Activated naive CD4-positive, alpha-beta T cell treated with anti-CD3 and anti-CD28 coated beads, Interleukin-2, amount 10 ng/mL, durations not matched to agents 7 days and 5 days (primary cell): Measurements from ENCODE around the gene DCPS.

ENCODE experiments used
- CTCF ChIA-PET: fragments of 350-600 bp; sonication (Branson Sonifier 250); formaldehyde crosslinking; loops from one replicate; lab custom pipeline; 2021; ENCODE audit warnings: antibody characterized with exemption; lab: Charles Lee
- DNase-seq: peaks from one replicate; pipeline ENCODE4 v3.0.0-alpha.2; 2020
- H3K27ac Mint-ChIP-seq: one replicate; pipeline ENCODE4 v1.8.0; 2021; ENCODE audit warnings: mild to moderate bottlenecking, moderate library complexity, mixed read lengths
- H3K27me3 Mint-ChIP-seq: one replicate; pipeline ENCODE4 v1.8.0; 2021; ENCODE audit warnings: mild to moderate bottlenecking, mixed read lengths
- H3K36me3 Mint-ChIP-seq: one replicate; pipeline ENCODE4 v1.8.0; 2021; ENCODE audit warnings: mixed read lengths
- H3K4me1 Mint-ChIP-seq: one replicate; pipeline ENCODE4 v1.8.0; 2021; ENCODE audit warnings: mixed read lengths
- H3K4me3 Mint-ChIP-seq: one replicate; pipeline ENCODE4 v1.8.0; 2021; ENCODE audit warnings: mild to moderate bottlenecking, moderate library complexity, mixed read lengths
- H3K9me3 Mint-ChIP-seq: one replicate; pipeline ENCODE4 v1.8.0; 2021; ENCODE audit warnings: mixed read lengths

DCPS gene

GRCh38 chr11:126279191-126279590 is 24.7 kb upstream of the DCPS start:
- peaks cover 43% of the 10 kb centered on the region for H3K4me1 Mint-ChIP-seq
- H3K27me3 Mint-ChIP-seq: no peaks in the 10 kb centered on the region
- peaks cover 41% of the 10 kb centered on the region for H3K36me3 Mint-ChIP-seq
- CTCF ChIA-PET: no interaction called here
- H3K9me3 Mint-ChIP-seq: no peaks in the 10 kb centered on the region
- H3K4me3 Mint-ChIP-seq: no peak overlapping the region
- peak overlapping the region; percentile 77 for H3K27ac Mint-ChIP-seq
- DNase-seq: no peak

- Mint-ChIP-seq H3K4me1 (peaks cover 54% of the 10 kb centered on the region), H3K4me3 (no peak overlapping the region), H3K27me3 (no peaks in the 10 kb centered on the region), H3K27ac (peak overlapping the region; percentile 88), H3K36me3 (peaks cover 32% of the 10 kb centered on the region), H3K9me3 (no peaks in the 10 kb centered on the region)
- peak; percentile 39 for DNase-seq
- CTCF ChIA-PET: interaction anchor here (1.2 to 1.4 kb wide), 2 partner anchors 8 to 39 kb away, joined by 3 read pairs; no protein-coding TSS in a partner anchor
These were observed 23.3 kb upstream of the DCPS start for GRCh38 chr11:126280595-126280994.

- Mint-ChIP-seq H3K4me3 (no peak overlapping the region), H3K36me3 (peaks cover 27% of the 10 kb centered on the region), H3K4me1 (peaks cover 54% of the 10 kb centered on the region), H3K9me3 (no peaks in the 10 kb centered on the region), H3K27me3 (no peaks in the 10 kb centered on the region), H3K27ac (no peak overlapping the region)
- CTCF ChIA-PET: interaction anchor here (0.6 to 1.4 kb wide), 3 partner anchors 9 to 38 kb away, joined by 3 read pairs; no protein-coding TSS in a partner anchor
- DNase-seq: no peak
These were observed 22.6 kb upstream of the DCPS start for GRCh38 chr11:126281245-126281644.

GRCh38 chr11:126281666-126282175 is 22.1 kb upstream of the DCPS start:
- H3K9me3 Mint-ChIP-seq: no peaks in the 10 kb centered on the region
- H3K36me3 Mint-ChIP-seq: peaks cover 28% of the 10 kb centered on the region
- no peak for DNase-seq
- peak overlapping the region; percentile 95 for H3K4me3 Mint-ChIP-seq
- H3K27me3 Mint-ChIP-seq: no peaks in the 10 kb centered on the region
- CTCF ChIA-PET: interaction anchor here (0.6 to 1.4 kb wide), 2 partner anchors 9 to 11 kb away, joined by 3 read pairs; no protein-coding TSS in a partner anchor
- peaks cover 54% of the 10 kb centered on the region for H3K4me1 Mint-ChIP-seq
- peak overlapping the region; percentile 93 for H3K27ac Mint-ChIP-seq

GRCh38 chr11:126282361-126282735 is 21.5 kb upstream of the DCPS start:
- CTCF ChIA-PET: no interaction called here
- H3K4me1 Mint-ChIP-seq: peaks cover 57% of the 10 kb centered on the region
- H3K27ac Mint-ChIP-seq: peak overlapping the region; percentile 93
- peak overlapping the region; percentile 95 for H3K4me3 Mint-ChIP-seq
- no peaks in the 10 kb centered on the region for H3K27me3 Mint-ChIP-seq
- peak; percentile 63 for DNase-seq
- H3K36me3 Mint-ChIP-seq: peaks cover 29% of the 10 kb centered on the region
- no peaks in the 10 kb centered on the region for H3K9me3 Mint-ChIP-seq

GRCh38 chr11:126282736-126283591 is 20.9 kb upstream of the DCPS start, which contains the start of gene TIRAP:
Gene TIRAP, plus strand, starts transcription at chr11:126283093. Its CDS starts 7,802 bp downstream, at chr11:126290895.
- peaks cover 57% of the 10 kb centered on the region for H3K4me1 Mint-ChIP-seq
- peak; percentile 79 for DNase-seq
- no peaks in the 10 kb centered on the region for H3K27me3 Mint-ChIP-seq
- H3K4me3 Mint-ChIP-seq: peak within 1 kb of the TSS; percentile 95
- peak within 1 kb of the TSS; percentile 93 for H3K27ac Mint-ChIP-seq
- H3K36me3 Mint-ChIP-seq: peaks cover 23% of the 10 kb centered on the region
- H3K9me3 Mint-ChIP-seq: no peaks in the 10 kb centered on the region
- CTCF ChIA-PET: no interaction called here

- no peaks in the 10 kb centered on the region for H3K9me3 Mint-ChIP-seq
- peaks cover 50% of the 10 kb centered on the region for H3K4me1 Mint-ChIP-seq
- no peak overlapping the region for H3K27ac Mint-ChIP-seq
- peak overlapping the region; percentile 51 for H3K4me3 Mint-ChIP-seq
- no peaks in the 10 kb centered on the region for H3K27me3 Mint-ChIP-seq
- peak; percentile 56 for DNase-seq
- peaks cover 16% of the 10 kb centered on the region for H3K36me3 Mint-ChIP-seq
- CTCF ChIA-PET: interaction anchor here (1.3 kb wide), 1 partner anchor 342 kb away, joined by 3 read pairs; no protein-coding TSS in a partner anchor
These were observed 19.0 kb upstream of the DCPS start for GRCh38 chr11:126284829-126285228.

GRCh38 chr11:126288237-126288636 is 15.6 kb upstream of the DCPS start:
- Mint-ChIP-seq H3K4me3 (no peak overlapping the region), H3K27ac (no peak overlapping the region), H3K27me3 (no peaks in the 10 kb centered on the region), H3K9me3 (no peaks in the 10 kb centered on the region), H3K4me1 (peaks cover 22% of the 10 kb centered on the region), H3K36me3 (peaks cover 31% of the 10 kb centered on the region)
- CTCF ChIA-PET: interaction anchor here (0.9 to 1.1 kb wide), 2 partner anchors 22 to 193 kb away, joined by 3 read pairs; no protein-coding TSS in a partner anchor
- no peak for DNase-seq

GRCh38 chr11:126290887-126291286 is 13.0 kb upstream of the DCPS start:
- CTCF ChIA-PET: no interaction called here
- H3K27ac Mint-ChIP-seq: no peak overlapping the region
- no peak for DNase-seq
- H3K36me3 Mint-ChIP-seq: peaks cover 37% of the 10 kb centered on the region
- H3K4me1 Mint-ChIP-seq: peaks cover 3% of the 10 kb centered on the region
- no peak overlapping the region for H3K4me3 Mint-ChIP-seq
- H3K27me3 Mint-ChIP-seq: no peaks in the 10 kb centered on the region
- H3K9me3 Mint-ChIP-seq: no peaks in the 10 kb centered on the region

- no peak for DNase-seq
- peaks cover 41% of the 10 kb centered on the region for H3K36me3 Mint-ChIP-seq
- no peaks in the 10 kb centered on the region for H3K27me3 Mint-ChIP-seq
- H3K4me1 Mint-ChIP-seq: peaks cover 2% of the 10 kb centered on the region
- no peaks in the 10 kb centered on the region for H3K9me3 Mint-ChIP-seq
- H3K4me3 Mint-ChIP-seq: no peak overlapping the region
- no peak overlapping the region for H3K27ac Mint-ChIP-seq
- CTCF ChIA-PET: interaction anchor here (0.9 to 1.2 kb wide), 2 partner anchors 13 to 17 kb away, joined by 3 read pairs; no protein-coding TSS in a partner anchor
These were observed 10.1 kb upstream of the DCPS start for GRCh38 chr11:126293726-126294125.

GRCh38 chr11:126297004-126297403 is 6.9 kb upstream of the DCPS start:
- CTCF ChIA-PET: no interaction called here
- peaks cover 30% of the 10 kb centered on the region for H3K36me3 Mint-ChIP-seq
- no peaks in the 10 kb centered on the region for H3K9me3 Mint-ChIP-seq
- no peak for DNase-seq
- H3K27ac Mint-ChIP-seq: no peak overlapping the region
- H3K4me1 Mint-ChIP-seq: peaks cover 2% of the 10 kb centered on the region
- no peaks in the 10 kb centered on the region for H3K27me3 Mint-ChIP-seq
- no peak overlapping the region for H3K4me3 Mint-ChIP-seq

- H3K27ac Mint-ChIP-seq: peak overlapping the region; percentile 94
- no peak for DNase-seq
- H3K27me3 Mint-ChIP-seq: no peaks in the 10 kb centered on the region
- no peaks in the 10 kb centered on the region for H3K9me3 Mint-ChIP-seq
- peaks cover 27% of the 10 kb centered on the region for H3K36me3 Mint-ChIP-seq
- H3K4me3 Mint-ChIP-seq: peak overlapping the region; percentile 76
- CTCF ChIA-PET: no interaction called here
- peaks cover 37% of the 10 kb centered on the region for H3K4me1 Mint-ChIP-seq
These were observed 706 bp downstream of the DCPS start for GRCh38 chr11:126304457-126305075.

- H3K27me3 Mint-ChIP-seq: no peaks in the 10 kb centered on the region
- peak overlapping the region; percentile 80 for H3K27ac Mint-ChIP-seq
- H3K36me3 Mint-ChIP-seq: peaks cover 35% of the 10 kb centered on the region
- CTCF ChIA-PET: interaction anchor here (0.7 to 1.4 kb wide), 3 partner anchors 13 to 175 kb away, joined by 3 to 5 read pairs (median 4); no protein-coding TSS in a partner anchor
- H3K9me3 Mint-ChIP-seq: no peaks in the 10 kb centered on the region
- H3K4me3 Mint-ChIP-seq: peak overlapping the region; percentile 57
- DNase-seq: peak; percentile 42
- peaks cover 46% of the 10 kb centered on the region for H3K4me1 Mint-ChIP-seq
These were observed 1.8 kb downstream of the DCPS start for GRCh38 chr11:126305699-126306098.

- Mint-ChIP-seq H3K27ac (no peak overlapping the region), H3K36me3 (peaks cover 39% of the 10 kb centered on the region), H3K4me1 (peaks cover 46% of the 10 kb centered on the region), H3K27me3 (no peaks in the 10 kb centered on the region), H3K4me3 (no peak overlapping the region), H3K9me3 (no peaks in the 10 kb centered on the region)
- CTCF ChIA-PET: interaction anchor here (0.9 to 1.6 kb wide), 5 partner anchors 8 to 136 kb away, joined by 3 to 4 read pairs (median 4); no protein-coding TSS in a partner anchor
- DNase-seq: peak; percentile 42
These were observed 3.8 kb downstream of the DCPS start for GRCh38 chr11:126307706-126308105.
